Measurements from ENCODE around the gene TXNDC17.
A peak's percentile ranks its signal among the peaks of the same experiment; 100 is the strongest.
"Not testable (repeated sequence)": the region's sequence is repeated elsewhere in the genome, so short reads cannot be mapped to it uniquely, and the experiment has no call there.

The TXNDC17 gene

GRCh38 chr17:6657633-6658287, 16.9 kb downstream of the TXNDC17 start:
- H3K4me3 ChIP-seq (ENCODE audit: low read depth, low read length): no peak overlapping the region
- TF ChIP-seq, protein P1, sequence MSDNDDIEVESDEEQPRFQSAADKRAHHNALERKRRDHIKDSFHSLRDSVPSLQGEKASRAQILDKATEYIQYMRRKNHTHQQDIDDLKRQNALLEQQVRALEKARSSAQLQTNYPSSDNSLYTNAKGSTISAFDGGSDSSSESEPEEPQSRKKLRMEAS (IDR thresholded peaks at IDR 0.05; ENCODE audit: low read depth, low read length): no peak
- TF ChIP-seq, protein P2, sequence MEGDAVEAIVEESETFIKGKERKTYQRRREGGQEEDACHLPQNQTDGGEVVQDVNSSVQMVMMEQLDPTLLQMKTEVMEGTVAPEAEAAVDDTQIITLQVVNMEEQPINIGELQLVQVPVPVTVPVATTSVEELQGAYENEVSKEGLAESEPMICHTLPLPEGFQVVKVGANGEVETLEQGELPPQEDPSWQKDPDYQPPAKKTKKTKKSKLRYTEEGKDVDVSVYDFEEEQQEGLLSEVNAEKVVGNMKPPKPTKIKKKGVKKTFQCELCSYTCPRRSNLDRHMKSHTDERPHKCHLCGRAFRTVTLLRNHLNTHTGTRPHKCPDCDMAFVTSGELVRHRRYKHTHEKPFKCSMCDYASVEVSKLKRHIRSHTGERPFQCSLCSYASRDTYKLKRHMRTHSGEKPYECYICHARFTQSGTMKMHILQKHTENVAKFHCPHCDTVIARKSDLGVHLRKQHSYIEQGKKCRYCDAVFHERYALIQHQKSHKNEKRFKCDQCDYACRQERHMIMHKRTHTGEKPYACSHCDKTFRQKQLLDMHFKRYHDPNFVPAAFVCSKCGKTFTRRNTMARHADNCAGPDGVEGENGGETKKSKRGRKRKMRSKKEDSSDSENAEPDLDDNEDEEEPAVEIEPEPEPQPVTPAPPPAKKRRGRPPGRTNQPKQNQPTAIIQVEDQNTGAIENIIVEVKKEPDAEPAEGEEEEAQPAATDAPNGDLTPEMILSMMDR (IDR thresholded peaks at IDR 0.05; ENCODE audit: low read depth, low read length): no peak
- TF ChIP-seq POLR2A (IDR thresholded peaks at IDR 0.05; ENCODE audit: extremely low read depth, insufficient read length) (no peak), MYC (IDR thresholded peaks at IDR 0.05; ENCODE audit: low read depth, low read length) (no peak)
- DNase-seq (ENCODE audit: low read depth): no peak

DNA sequence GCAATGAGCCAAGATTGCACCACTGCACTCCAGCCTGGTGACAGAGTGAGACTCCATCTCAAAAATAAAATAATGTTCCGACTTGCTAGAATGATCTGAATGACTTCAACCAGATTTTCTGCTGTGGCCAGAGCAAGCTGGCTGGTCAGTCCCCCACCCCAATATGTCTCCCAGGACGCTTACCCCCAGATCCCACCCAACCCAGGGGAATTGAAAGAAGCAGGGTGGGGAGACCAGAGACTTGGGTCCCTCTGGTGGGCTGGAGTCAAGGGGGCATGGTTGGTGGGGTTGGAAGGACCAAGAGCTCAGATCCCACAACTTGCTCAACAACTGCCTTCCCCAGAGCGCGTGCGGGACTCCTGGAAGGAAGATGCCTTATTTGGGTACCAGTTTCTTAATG, 17.6 kb downstream of the TXNDC17 start:
- H3K4me3 ChIP-seq (ENCODE audit: low read depth, low read length); DNase-seq (ENCODE audit: low read depth): not testable (repeated sequence)

- H3K4me3 ChIP-seq (ENCODE audit: low read depth, low read length): no peak overlapping the region
- TF ChIP-seq POLR2A (IDR thresholded peaks at IDR 0.05; ENCODE audit: extremely low read depth, insufficient read length) (no peak), MYC (IDR thresholded peaks at IDR 0.05; ENCODE audit: low read depth, low read length) (no peak)
- TF ChIP-seq, protein P2 (IDR thresholded peaks at IDR 0.05; ENCODE audit: low read depth, low read length): no peak
- TF ChIP-seq, protein P1 (IDR thresholded peaks at IDR 0.05; ENCODE audit: low read depth, low read length): no peak
- peak; percentile 67 for DNase-seq (ENCODE audit: low read depth)
Observed at GRCh38 chr17:6660101-6660500, 19.2 kb downstream of the TXNDC17 start.

- H3K4me3 ChIP-seq (ENCODE audit: low read depth, low read length): peak overlapping the region; percentile 32
- DNase-seq (ENCODE audit: low read depth): peak; percentile 85
Observed at GRCh38 chr17:6660805-6661463, 20.1 kb downstream of the TXNDC17 start.

GRCh38 chr17:6661464-6661848, 20.6 kb downstream of the TXNDC17 start:
- TF ChIP-seq, protein P1 (IDR thresholded peaks at IDR 0.05; ENCODE audit: low read depth, low read length): no peak
- peak; percentile 64 for DNase-seq (ENCODE audit: low read depth)

More at GRCh38 chr17:6660805-6661463, 20.1 kb downstream of the TXNDC17 start:
- TF ChIP-seq POLR2A (IDR thresholded peaks at IDR 0.05; ENCODE audit: extremely low read depth, insufficient read length) (no peak), MYC (IDR thresholded peaks at IDR 0.05; ENCODE audit: low read depth, low read length) (no peak)
- TF ChIP-seq, protein P1 (IDR thresholded peaks at IDR 0.05; ENCODE audit: low read depth, low read length): no peak
- TF ChIP-seq, protein P2 (IDR thresholded peaks at IDR 0.05; ENCODE audit: low read depth, low read length): no peak

DNA sequence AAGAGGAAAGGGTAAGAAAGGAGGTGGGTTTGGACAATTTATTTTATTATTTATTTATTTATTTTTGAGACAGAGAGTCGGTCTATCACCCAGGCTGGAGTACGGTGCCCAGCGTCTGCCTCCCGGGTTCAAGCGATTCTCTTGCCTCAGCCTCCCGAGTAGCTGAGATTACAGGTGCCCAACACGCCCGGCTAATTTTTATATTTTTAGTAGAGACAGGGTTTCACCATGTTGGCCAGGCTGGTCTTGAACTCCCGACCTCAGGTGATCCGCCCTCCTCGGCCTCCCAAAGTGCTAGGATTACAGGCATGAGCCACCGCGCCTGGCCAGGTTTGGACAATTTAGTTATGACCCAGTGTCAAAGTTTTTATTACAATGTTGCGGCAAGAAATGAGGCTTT, 22.3 kb downstream of the TXNDC17 start:
- H3K4me3 ChIP-seq (ENCODE audit: low read depth, low read length); DNase-seq (ENCODE audit: low read depth): not testable (repeated sequence)

More at GRCh38 chr17:6661464-6661848, 20.6 kb downstream of the TXNDC17 start:
- peak overlapping the region; percentile 32 for H3K4me3 ChIP-seq (ENCODE audit: low read depth, low read length)

GRCh38 chr17:6666077-6666521, 25.2 kb downstream of the TXNDC17 start:
- DNase-seq (ENCODE audit: low read depth): peak; percentile 82
- TF ChIP-seq, protein P2 (IDR thresholded peaks at IDR 0.05; ENCODE audit: low read depth, low read length): peak; percentile 72
- TF ChIP-seq, protein P1 (IDR thresholded peaks at IDR 0.05; ENCODE audit: low read depth, low read length): no peak
- no peak overlapping the region for H3K4me3 ChIP-seq (ENCODE audit: low read depth, low read length)

All from NB4 (cell line).